Heart right ventricle (tissue), 16 donors: ENCODE measurements around the gene CYB561D2. TPM values are rescaled to one million over a fixed set of nuclear protein-coding genes. Genes with fewer than 3 reads are reported as not detected.

ENCODE experiments used
- ATAC-seq, 8 donors: fragments of 200-7000 bp; cut with Tn5 transposase; one replicate each; pipeline ENCODE4 v1.9.1; 2020; ENCODE audit warnings: mild to moderate bottlenecking in 8 of 8, moderate library complexity in 8 of 8, moderate number of reproducible peaks in 1 of 8
- DNase-seq, 2 donors: peaks; one replicate each; pipeline ENCODE4 v3.0.0-alpha.2; 2020
- H3K27ac ChIP-seq, 10 donors: fragments of 200-600 bp; sonication (generic) in 2 of 10; one replicate each; pipeline versions ENCODE4 v1.5.0 to v1.8.0; 2020 to 2022; ENCODE audit warnings: mild to moderate bottlenecking in 3 of 10
- H3K27me3 ChIP-seq, 7 donors: fragments of 200-600 bp; one replicate each; pipeline ENCODE4 v1.8.0; 2021 to 2022; ENCODE audit warnings: mild to moderate bottlenecking in 2 of 7
- H3K36me3 ChIP-seq, 9 donors: fragments of 200-600 bp; sonication (generic) in 1 of 9; one replicate each; pipeline versions ENCODE4 v1.5.0 to v1.8.0; 2020 to 2022; ENCODE audit warnings: mild to moderate bottlenecking in 2 of 9
- H3K4me1 ChIP-seq, 9 donors: fragments of 200-600 bp; sonication (generic) in 1 of 9; one replicate each; pipeline versions ENCODE4 v1.5.0 to v1.8.0; 2020 to 2022; ENCODE audit warnings: mild to moderate bottlenecking in 4 of 9
- H3K4me3 ChIP-seq, 10 donors: fragments of 200-600 bp; sonication (generic) in 2 of 10; one replicate each; pipeline versions ENCODE4 v1.5.0 to v1.8.0; 2020 to 2022; ENCODE audit warnings: mild to moderate bottlenecking in 7 of 10, moderate library complexity in 2 of 10
- H3K9me3 ChIP-seq, 11 donors: fragments of 200-600 bp in 10 of 11; sonication (generic) in 2 of 11; one replicate each; pipeline versions ENCODE4 v1.5.0 to v1.8.0; 2013 to 2022; ENCODE audit warnings: mild to moderate bottlenecking in 2 of 11, control low read depth in 1 of 11, moderate library complexity in 1 of 11
- WGBS, 2 donors: extraction: QIAGEN DNeasy Blood & Tissue Kit; methylation state at CpG; one replicate each; pipeline ENCODE4 v1.1.7; 2013; ENCODE audit warnings: inconsistent platforms in 1 of 2; 5-methylcytosine and 5-hydroxymethylcytosine counted together
- intact Hi-C, 10 donors: fragments of 100-400 bp; cut with DNase I; formaldehyde crosslinking; loops; one replicate each; pipeline versions ENCODE4 v1.11.1 to v1.14.2; 2022
- polyA plus RNA-seq, 2 donors: library from polyadenylated mRNA; stranded (reverse); fragments of 200-250 nt; gene quantifications; one replicate each; pipeline ENCODE4 v1.2.3, GENCODE V29; 2013
- total RNA-seq, 10 donors: library from RNA; stranded (reverse); fragmentation: NEBNext Ultra II Directional in 3 of 10; extraction: Animal tissue kit (Norgen Biotek cat#: 25700) in 3 of 10; gene quantifications; one replicate each; pipeline versions ENCODE4 v1.2.1 to v1.2.4, GENCODE V29; 2021 to 2023
- TF ChIP-seq, protein P1 (sequence below), 9 donors: fragments of 200-600 bp; sonication (generic) in 2 of 9; IDR thresholded peaks; one replicate each; pipeline versions ENCODE4 v1.5.0 to v1.8.0; 2021 to 2022; ENCODE audit warnings: antibody characterized with exemption in 9 of 9, mild to moderate bottlenecking in 5 of 9, moderate library complexity in 1 of 9
- donor health status: Arrhythmogenic right ventricular cardiomyopathy.
- donor health status: ischemic (EF 13 %, LVEDD 7.1; RV severe dilation, severe dysfunction).
- donor health status: healthy with polysubstance abuse.
- donor health status: DM: no; HTN: yes; CAD: no.
- donor health status: DM: no; HTN: no; CAD: no.
- donor health status: ischemic (EF 25% LVEDD 6.9; RV normal size, moderate dysfunction).
- donor health status: ischemic (EF 25% LVEDD 5.7; RV mildly dilated, moderate dysfunction).
- donor health status: healthy.
- donor health status: DM: yes; HTN: yes; CAD: no.
- donor health status: Ischemic cardiomyopathy.
- donor health status: ischemic (EF 35%, LVEDD 5.7; RV mildly dilated, moderate dysfunction).
- donor health status: nonischemic (EF 11% LVEDD 7.7; RV severe dilation, severe dysfunction).
- donor health status: DM: yes; HTN: yes; CAD: no.
- donor health status: PGD.
- donor health status: ischemic (EF 29% LVEDD 5.4; RV normal size, mild dysfunction).
- donor health status: nonischemic (EF 23%, LVEDD 6.1; RV moderate dilation, normal function).

CYB561D2 gene
- total and polyA plus RNA-seq, 12 donors, result 3.9 to 21.8 (median 5.8) TPM

DNA sequence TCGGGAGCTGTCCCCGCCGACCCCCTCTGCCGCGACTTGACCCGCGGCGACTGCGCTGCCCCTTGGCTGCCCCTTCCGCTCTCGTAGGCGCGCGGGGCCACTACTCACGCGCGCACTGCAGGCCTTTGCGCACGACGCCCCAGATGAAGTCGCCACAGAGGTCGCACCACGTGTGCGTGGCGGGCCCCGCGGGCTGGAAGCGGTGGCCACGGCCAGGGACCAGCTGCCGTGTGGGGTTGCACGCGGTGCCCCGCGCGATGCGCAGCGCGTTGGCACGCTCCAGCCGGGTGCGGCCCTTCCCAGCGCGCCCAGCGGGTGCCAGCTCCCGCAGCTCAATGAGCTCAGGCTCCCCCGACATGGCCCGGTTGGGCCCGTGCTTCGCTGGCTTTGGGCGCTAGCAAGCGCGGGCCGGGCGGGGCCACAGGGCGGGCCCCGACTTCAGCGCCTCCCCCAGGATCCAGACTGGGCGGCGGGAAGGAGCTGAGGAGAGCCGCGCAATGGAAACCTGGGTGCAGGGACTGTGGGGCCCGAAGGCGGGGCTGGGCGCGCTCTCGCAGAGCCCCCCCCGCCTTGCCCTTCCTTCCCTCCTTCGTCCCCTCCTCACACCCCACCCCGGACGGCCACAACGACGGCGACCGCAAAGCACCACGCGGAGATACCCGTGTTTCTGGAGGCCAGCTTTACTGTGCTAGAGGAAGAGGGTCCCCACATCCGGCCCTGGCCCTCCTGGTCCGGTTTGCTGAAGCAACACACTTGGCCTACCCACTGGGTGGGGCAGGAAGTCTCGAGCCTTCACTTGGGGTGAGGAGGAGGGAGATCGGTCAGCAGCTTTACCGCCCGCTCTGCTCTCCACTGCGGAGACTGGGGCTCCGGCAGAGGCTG is 10.0 kb upstream of the CYB561D2 start, which contains the start of gene RASSF1:
Gene RASSF1 (minus strand): TSS at position 389 of the 882 bp plus-strand sequence. CDS start 31 bp downstream, at position 358.
- TF ChIP-seq, protein P1, sequence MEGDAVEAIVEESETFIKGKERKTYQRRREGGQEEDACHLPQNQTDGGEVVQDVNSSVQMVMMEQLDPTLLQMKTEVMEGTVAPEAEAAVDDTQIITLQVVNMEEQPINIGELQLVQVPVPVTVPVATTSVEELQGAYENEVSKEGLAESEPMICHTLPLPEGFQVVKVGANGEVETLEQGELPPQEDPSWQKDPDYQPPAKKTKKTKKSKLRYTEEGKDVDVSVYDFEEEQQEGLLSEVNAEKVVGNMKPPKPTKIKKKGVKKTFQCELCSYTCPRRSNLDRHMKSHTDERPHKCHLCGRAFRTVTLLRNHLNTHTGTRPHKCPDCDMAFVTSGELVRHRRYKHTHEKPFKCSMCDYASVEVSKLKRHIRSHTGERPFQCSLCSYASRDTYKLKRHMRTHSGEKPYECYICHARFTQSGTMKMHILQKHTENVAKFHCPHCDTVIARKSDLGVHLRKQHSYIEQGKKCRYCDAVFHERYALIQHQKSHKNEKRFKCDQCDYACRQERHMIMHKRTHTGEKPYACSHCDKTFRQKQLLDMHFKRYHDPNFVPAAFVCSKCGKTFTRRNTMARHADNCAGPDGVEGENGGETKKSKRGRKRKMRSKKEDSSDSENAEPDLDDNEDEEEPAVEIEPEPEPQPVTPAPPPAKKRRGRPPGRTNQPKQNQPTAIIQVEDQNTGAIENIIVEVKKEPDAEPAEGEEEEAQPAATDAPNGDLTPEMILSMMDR (IDR thresholded peaks at IDR 0.05), result peak in 1 of 9 donors; percentile 12
- DNase-seq (peak; percentile 79 to 81), ATAC-seq (peak; percentile 12 to 58 (median 38))
- no peaks in the 10 kb centered on the region for H3K9me3 ChIP-seq
- 6 to 8% methylated on average over 63 to 85 of the region's 85 CpGs for WGBS, 2 donors
- H3K27ac ChIP-seq, result peak within 1 kb of the TSS; percentile 51 to 100 (median 96)
- H3K4me1 ChIP-seq, result peaks cover 17 to 64% (median 51%) of the 10 kb centered on the region in 9 donors
- peaks cover 0 to 5% (median 0%) of the 10 kb centered on the region in 9 donors for H3K36me3 ChIP-seq
- H3K27me3 ChIP-seq, result no peaks in the 10 kb centered on the region
- intact Hi-C loops, result loop anchor here in 1 of 10 donors (10.0 kb wide), 1 partner anchor 1094 kb away; no protein-coding TSS in a partner anchor
- H3K4me3 ChIP-seq, result peak within 1 kb of the TSS; percentile 46 to 88 (median 64)

DNA sequence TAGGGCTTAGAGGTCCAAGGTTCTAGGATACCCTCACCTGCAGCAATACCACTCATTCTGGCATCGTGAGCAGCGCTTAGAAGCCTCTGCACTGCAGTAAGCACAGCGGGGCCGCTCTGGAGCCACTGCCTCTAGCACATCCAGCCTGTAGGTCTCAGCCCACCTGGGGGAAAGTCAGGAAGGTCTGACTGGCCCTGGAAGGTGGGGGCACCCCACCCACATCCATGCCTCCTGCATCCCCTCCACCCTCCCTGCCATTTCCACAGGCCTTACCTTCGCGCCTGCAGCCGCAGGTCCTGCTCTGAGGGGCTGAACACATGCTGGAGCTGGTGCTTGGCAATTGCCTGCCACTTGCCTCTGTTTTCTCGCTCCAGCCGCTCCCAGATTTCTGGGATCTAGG is 9.1 kb upstream of the CYB561D2 start:
- peak overlapping the region in 8 of 10 donors; percentile 90 to 100 (median 97) for H3K27ac ChIP-seq
- DNase-seq, result no peak
- no peak for ATAC-seq
- H3K9me3 ChIP-seq, result no peaks in the 10 kb centered on the region
- H3K36me3 ChIP-seq, result no peaks in the 10 kb centered on the region
- WGBS, 2 donors, result 89 to 96% methylated on average over 9 of the region's 9 CpGs
- TF ChIP-seq, protein P1 (IDR thresholded peaks at IDR 0.05), result no peak
- no peaks in the 10 kb centered on the region for H3K27me3 ChIP-seq
- H3K4me1 ChIP-seq, result peaks cover 19 to 63% (median 49%) of the 10 kb centered on the region in 9 donors
- intact Hi-C loops, result loop anchor here in 1 of 10 donors (10.0 kb wide), 1 partner anchor 1093 kb away; no protein-coding TSS in a partner anchor
- H3K4me3 ChIP-seq, result peak overlapping the region in 8 of 10 donors; percentile 47 to 88 (median 64)

DNA sequence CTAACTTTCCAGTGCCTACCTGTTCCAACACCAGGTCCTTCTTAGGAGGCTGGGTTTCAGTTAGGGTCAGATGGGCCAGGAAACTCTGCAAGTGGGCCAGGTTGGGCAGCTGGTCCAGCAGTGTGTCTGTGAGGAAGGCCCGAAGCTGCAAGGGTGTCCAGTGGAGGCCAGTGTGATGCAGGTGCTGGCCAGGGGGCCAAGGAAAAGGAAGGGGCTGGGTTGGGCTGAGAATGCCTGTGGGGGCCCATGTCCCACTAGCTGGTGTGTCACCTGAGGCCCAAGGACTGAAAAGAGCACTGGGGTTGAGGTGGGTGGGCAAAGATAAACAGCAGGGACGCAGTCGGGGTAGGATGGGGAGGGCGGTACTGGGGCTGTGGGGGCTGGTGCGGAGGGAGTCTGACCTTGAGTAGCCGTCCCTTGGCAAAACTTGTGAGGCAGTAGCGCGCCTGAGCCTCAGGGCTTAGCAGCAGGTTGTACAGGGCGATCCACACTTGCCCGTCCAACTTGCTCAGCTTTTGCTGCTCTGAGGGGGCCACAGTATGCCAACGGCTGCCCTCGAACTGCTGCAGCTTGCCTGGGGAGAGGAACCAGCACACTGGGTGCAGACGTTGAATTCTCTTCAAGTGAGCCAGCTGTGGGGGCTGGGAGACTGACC is 8.5 kb upstream of the CYB561D2 start:
- no peaks in the 10 kb centered on the region for H3K9me3 ChIP-seq
- 93% methylated on average over 13 of the region's 13 CpGs for WGBS, 2 donors
- peak overlapping the region in 1 of 10 donors; percentile 97 for H3K27ac ChIP-seq
- TF ChIP-seq, protein P1 (IDR thresholded peaks at IDR 0.05), result no peak
- intact Hi-C loops, result loop anchor here in 1 of 10 donors (10.0 kb wide), 1 partner anchor 1093 kb away; no protein-coding TSS in a partner anchor
- DNase-seq, result no peak
- H3K4me1 ChIP-seq, result peaks cover 19 to 68% (median 49%) of the 10 kb centered on the region in 9 donors
- peak overlapping the region in 1 of 10 donors; percentile 65 for H3K4me3 ChIP-seq
- H3K36me3 ChIP-seq, result no peaks in the 10 kb centered on the region
- no peaks in the 10 kb centered on the region for H3K27me3 ChIP-seq
- ATAC-seq, result no peak
